ENCODE measurements around the gene CCL11.

- TF ChIP-seq POLR2AphosphoS5 (IDR thresholded peaks at IDR 0.05; ENCODE audit: low read depth, low read length) (no peak), TAF1 (IDR thresholded peaks at IDR 0.05; ENCODE audit: low read depth, low read length) (no peak)
These were observed 34.4 kb upstream of the CCL11 start for GRCh38 chr17:34251186-34251585.

Data from GM12891 (cell line).